ENCODE measurements around the gene SCAMP1. TPM values are rescaled to one million over a fixed set of nuclear protein-coding genes. Genes with fewer than 3 reads are reported as not detected.

Gene SCAMP1
- total and polyA plus RNA-seq, 2 of the 13 experiments (the other 11 are each of a cell fraction or from before 2014, with no cell fraction given): 18.2 to 33.7 TPM

DNA sequence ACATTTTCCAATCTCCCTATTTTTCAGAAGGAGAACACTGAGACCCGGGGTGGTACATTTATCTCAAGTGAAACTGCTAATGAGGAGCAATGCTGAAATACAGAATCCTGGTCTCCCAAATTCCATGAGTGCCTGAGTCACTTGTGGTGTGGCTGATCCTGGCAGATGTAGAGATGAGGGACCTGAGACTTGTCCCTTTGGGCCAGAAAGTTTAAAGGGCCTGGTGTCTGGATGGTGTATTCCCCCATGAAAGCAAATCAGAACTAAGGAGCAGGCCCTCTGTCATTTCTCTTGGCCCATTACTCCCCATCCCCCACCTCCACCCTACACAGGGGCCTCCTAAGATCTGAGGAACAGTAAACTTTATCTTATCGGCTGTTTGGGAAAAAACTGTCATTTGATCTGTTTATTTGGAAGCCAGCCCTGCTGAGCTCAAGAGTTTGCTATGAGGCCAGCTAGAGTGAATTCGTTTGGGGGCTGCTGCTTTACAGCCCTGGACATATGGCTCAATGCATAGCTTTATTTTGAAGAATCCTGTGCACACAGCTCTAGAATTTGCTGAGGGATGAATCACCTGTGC lies 147.9 kb downstream of the SCAMP1 start:
- ChIA-PET CTCF (ENCODE audit: low intra/inter-chr PET ratio, low total read pairs) (no interaction called here), POLR2A (interaction anchor here (3.3 kb wide), 1 partner anchor 11 kb away, joined by 48 read pairs; no protein-coding TSS in a partner anchor)
- no peak overlapping the region for H3K4me3 ChIP-seq (replicated peaks in 1 of 3; ENCODE audit: insufficient read depth in 1 of 3, low read depth in 2 of 3, low read length in 3 of 3)
- H3K4me1 ChIP-seq (ENCODE audit: insufficient read depth, low read length): peaks cover 30% of the 10 kb centered on the region
- FAIRE-seq: no peak
- ATAC-seq: peak; percentile 60
- H4K20me1 ChIP-seq (ENCODE audit: insufficient read depth, low read length): no peaks in the 10 kb centered on the region
- peak overlapping the region; percentile 8 for H3K27ac ChIP-seq (ENCODE audit: extremely low read length, insufficient read depth, low read length)
- H3K4me2 ChIP-seq (ENCODE audit: low read depth, low read length): peak overlapping the region; percentile 21
- no peak overlapping the region; the same call in 1 of the 2 replicates for H3K9ac ChIP-seq (ENCODE audit: insufficient read depth, low read depth, low read length)
- H3K27me3 ChIP-seq (ENCODE audit: control insufficient read depth in 1 of 2, insufficient read depth in 2 of 2, low read length in 2 of 2): no peaks in the 10 kb centered on the region
- intact Hi-C loops (cut with micrococcal nuclease; ENCODE audit: unreplicated experiment) (no loop called here), in situ Hi-C loops (cut with HindIII; ENCODE audit: extremely low pct_ligation_motif_present, low pct_unique_long_range_greater_than_20kb) (no loop called here)
- WGBS (ENCODE audit: low lambda C conversion rate): 48% methylated on average over 3 of the region's 3 CpGs
- BruUV-seq (replicated peaks): no TSS peak
- peaks cover 7 to 16% of the 10 kb centered on the region in 2 experiments; a peak in 4 of 5 replicates for H3K36me3 ChIP-seq (replicated peaks in 1 of 2; ENCODE audit: control insufficient read depth in 1 of 2, insufficient read depth in 2 of 2, low read length in 2 of 2)
- H3K79me2 ChIP-seq (ENCODE audit: insufficient read depth, low read length): peaks cover 6% of the 10 kb centered on the region
- no peaks in the 10 kb centered on the region for H3K9me3 ChIP-seq (ENCODE audit: low read length)
- no peak overlapping the region for H2AFZ ChIP-seq (ENCODE audit: low read length)
- DNase-seq (ENCODE audit: low spot score): peak; percentile 60
- TF ChIP-seq FOXA3 (CRISPR knock-in tag; IDR thresholded peaks at IDR 0.05): peak; percentile 19; the same call in 1 of the 2 replicates
- TF ChIP-seq, protein P1, sequence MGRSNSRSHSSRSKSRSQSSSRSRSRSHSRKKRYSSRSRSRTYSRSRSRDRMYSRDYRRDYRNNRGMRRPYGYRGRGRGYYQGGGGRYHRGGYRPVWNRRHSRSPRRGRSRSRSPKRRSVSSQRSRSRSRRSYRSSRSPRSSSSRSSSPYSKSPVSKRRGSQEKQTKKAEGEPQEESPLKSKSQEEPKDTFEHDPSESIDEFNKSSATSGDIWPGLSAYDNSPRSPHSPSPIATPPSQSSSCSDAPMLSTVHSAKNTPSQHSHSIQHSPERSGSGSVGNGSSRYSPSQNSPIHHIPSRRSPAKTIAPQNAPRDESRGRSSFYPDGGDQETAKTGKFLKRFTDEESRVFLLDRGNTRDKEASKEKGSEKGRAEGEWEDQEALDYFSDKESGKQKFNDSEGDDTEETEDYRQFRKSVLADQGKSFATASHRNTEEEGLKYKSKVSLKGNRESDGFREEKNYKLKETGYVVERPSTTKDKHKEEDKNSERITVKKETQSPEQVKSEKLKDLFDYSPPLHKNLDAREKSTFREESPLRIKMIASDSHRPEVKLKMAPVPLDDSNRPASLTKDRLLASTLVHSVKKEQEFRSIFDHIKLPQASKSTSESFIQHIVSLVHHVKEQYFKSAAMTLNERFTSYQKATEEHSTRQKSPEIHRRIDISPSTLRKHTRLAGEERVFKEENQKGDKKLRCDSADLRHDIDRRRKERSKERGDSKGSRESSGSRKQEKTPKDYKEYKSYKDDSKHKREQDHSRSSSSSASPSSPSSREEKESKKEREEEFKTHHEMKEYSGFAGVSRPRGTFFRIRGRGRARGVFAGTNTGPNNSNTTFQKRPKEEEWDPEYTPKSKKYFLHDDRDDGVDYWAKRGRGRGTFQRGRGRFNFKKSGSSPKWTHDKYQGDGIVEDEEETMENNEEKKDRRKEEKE (IDR thresholded peaks at IDR 0.05): no peak
- TF ChIP-seq ZNF776 (CRISPR knock-in tag; IDR thresholded peaks at IDR 0.05): no peak
- TF ChIP-seq ZNF331 (CRISPR knock-in tag; IDR thresholded peaks at IDR 0.05): peak; percentile 81; the same call in 1 of the 2 replicates
- no peak for TF ChIP-seq HNF4A (CRISPR knock-in tag; IDR thresholded peaks at IDR 0.05)
- TF ChIP-seq SRF (IDR thresholded peaks at IDR 0.05; ENCODE audit: low read depth, low read length): no peak
- no peak for TF ChIP-seq HOXA5 (CRISPR knock-in tag; IDR thresholded peaks at IDR 0.05)
- no peak for TF ChIP-seq PCBP2 (optimal IDR thresholded peaks at IDR 0.05; ENCODE audit: low read depth, low read length, poor library complexity, severe bottlenecking)
- no peak for TF ChIP-seq ZNF337 (CRISPR knock-in tag; IDR thresholded peaks at IDR 0.05; ENCODE audit: borderline replicate concordance, low read depth)
- no peak for TF ChIP-seq ZBTB1 (CRISPR knock-in tag; IDR thresholded peaks at IDR 0.05; ENCODE audit: borderline replicate concordance)
- TF ChIP-seq, protein P2, sequence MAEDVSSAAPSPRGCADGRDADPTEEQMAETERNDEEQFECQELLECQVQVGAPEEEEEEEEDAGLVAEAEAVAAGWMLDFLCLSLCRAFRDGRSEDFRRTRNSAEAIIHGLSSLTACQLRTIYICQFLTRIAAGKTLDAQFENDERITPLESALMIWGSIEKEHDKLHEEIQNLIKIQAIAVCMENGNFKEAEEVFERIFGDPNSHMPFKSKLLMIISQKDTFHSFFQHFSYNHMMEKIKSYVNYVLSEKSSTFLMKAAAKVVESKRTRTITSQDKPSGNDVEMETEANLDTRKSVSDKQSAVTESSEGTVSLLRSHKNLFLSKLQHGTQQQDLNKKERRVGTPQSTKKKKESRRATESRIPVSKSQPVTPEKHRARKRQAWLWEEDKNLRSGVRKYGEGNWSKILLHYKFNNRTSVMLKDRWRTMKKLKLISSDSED (CRISPR knock-in tag; IDR thresholded peaks at IDR 0.05): no peak
- TF ChIP-seq ZNF441 (CRISPR knock-in tag; IDR thresholded peaks at IDR 0.05; ENCODE audit: borderline replicate concordance): no peak
- TF ChIP-seq, protein P3, sequence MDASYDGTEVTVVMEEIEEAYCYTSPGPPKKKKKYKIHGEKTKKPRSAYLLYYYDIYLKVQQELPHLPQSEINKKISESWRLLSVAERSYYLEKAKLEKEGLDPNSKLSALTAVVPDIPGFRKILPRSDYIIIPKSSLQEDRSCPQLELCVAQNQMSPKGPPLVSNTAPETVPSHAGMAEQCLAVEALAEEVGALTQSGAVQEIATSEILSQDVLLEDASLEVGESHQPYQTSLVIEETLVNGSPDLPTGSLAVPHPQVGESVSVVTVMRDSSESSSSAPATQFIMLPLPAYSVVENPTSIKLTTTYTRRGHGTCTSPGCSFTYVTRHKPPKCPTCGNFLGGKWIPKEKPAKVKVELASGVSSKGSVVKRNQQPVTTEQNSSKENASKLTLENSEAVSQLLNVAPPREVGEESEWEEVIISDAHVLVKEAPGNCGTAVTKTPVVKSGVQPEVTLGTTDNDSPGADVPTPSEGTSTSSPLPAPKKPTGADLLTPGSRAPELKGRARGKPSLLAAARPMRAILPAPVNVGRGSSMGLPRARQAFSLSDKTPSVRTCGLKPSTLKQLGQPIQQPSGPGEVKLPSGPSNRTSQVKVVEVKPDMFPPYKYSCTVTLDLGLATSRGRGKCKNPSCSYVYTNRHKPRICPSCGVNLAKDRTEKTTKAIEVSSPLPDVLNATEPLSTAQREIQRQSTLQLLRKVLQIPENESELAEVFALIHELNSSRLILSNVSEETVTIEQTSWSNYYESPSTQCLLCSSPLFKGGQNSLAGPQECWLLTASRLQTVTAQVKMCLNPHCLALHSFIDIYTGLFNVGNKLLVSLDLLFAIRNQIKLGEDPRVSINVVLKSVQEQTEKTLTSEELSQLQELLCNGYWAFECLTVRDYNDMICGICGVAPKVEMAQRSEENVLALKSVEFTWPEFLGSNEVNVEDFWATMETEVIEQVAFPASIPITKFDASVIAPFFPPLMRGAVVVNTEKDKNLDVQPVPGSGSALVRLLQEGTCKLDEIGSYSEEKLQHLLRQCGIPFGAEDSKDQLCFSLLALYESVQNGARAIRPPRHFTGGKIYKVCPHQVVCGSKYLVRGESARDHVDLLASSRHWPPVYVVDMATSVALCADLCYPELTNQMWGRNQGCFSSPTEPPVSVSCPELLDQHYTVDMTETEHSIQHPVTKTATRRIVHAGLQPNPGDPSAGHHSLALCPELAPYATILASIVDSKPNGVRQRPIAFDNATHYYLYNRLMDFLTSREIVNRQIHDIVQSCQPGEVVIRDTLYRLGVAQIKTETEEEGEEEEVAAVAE (CRISPR knock-in tag; IDR thresholded peaks at IDR 0.05; ENCODE audit: borderline replicate concordance): no peak
- no peak for TF ChIP-seq FOSL1 (CRISPR knock-in tag; IDR thresholded peaks at IDR 0.05; ENCODE audit: borderline replicate concordance)
- TF ChIP-seq GATAD1 (CRISPR knock-in tag; IDR thresholded peaks at IDR 0.05): no peak
- no peak for TF ChIP-seq ZNF777 (CRISPR knock-in tag; IDR thresholded peaks at IDR 0.05)
- no peak; the same call in 1 of the 2 replicates for TF ChIP-seq HMG20A (CRISPR knock-in tag; IDR thresholded peaks at IDR 0.05; ENCODE audit: borderline replicate concordance)
- no peak for TF ChIP-seq EED (CRISPR knock-in tag; IDR thresholded peaks at IDR 0.05)

All from HepG2 (cell line).